DND-41 (cell line): ENCODE results near the gene TRPM5.

Experiments used
- CTCF ChIP-seq: IDR thresholded peaks from 2 replicates; pipeline ENCODE4 v1.5.1; 2012; ENCODE audit warnings: borderline replicate concordance, low read length, moderate library complexity, mild to moderate bottlenecking; ENCODE audit not compliant: poor library complexity, severe bottlenecking; ENCODE audit errors: extremely low read depth
- EZH2 ChIP-seq: IDR thresholded peaks from 3 replicates; pipeline ENCODE4 v1.6.1; 2012; ENCODE audit warnings: borderline replicate concordance, low read depth, mild to moderate bottlenecking, moderate library complexity, low read length, inconsistent platforms; ENCODE audit not compliant: severe bottlenecking

DNA sequence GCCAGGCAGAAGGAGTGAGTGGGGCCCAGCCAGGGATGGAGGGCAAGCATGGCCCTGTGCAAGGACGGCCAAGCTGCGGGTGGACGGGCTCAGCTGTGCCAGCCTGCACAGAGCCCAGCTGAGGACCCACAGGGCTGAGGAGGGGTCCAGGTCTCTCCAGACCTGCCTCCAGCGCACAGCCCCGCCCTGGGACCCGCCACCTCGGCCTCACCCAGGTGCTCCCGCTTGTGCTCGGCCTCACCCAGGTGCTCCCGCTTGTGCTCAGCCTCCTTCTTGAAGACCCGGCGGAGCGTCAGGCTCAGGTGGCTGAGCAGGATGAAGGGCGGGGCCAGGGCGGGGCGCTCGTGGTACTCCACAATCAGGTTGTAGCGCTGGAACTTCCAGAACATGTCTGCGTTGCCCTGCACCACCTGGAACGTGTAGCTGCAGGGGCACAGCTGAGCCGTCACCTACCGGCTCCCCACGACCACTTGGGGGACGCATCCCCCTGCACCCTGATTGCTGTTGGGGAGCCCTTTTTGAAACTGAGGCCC is 37.4 kb downstream of the TRPM5 start:
- TF ChIP-seq CTCF = no peak
- no peak for TF ChIP-seq EZH2
